Keratinocyte (primary cell): Measurements from ENCODE around the gene RALGAPA2. TPM values are rescaled to one million over a fixed set of nuclear protein-coding genes. Genes with fewer than 3 reads are reported as not detected.

Experiments used
- DNase-seq: peaks from one replicate; pipeline ENCODE4 v3.0.0-alpha.2; 2011; ENCODE audit warnings: low read depth, missing footprints, low spot score
- FAIRE-seq: peaks from 2 replicates; lab custom pipeline; 2011; peaks lifted over from hg19 to GRCh38; lab: Jason Lieb, UNC
- H2AFZ ChIP-seq: 2 replicates; pipeline ENCODE4 v1.6.0; 2012; ENCODE audit warnings: low read length, control low read depth, inconsistent platforms; ENCODE audit not compliant: control insufficient read depth
- H3K27ac ChIP-seq: 2 replicates; pipeline ENCODE4 v1.5.1; 2011; ENCODE audit warnings: low read length; ENCODE audit not compliant: control insufficient read depth, insufficient read depth
- H3K27me3 ChIP-seq: 3 replicates; pipeline ENCODE4 v1.6.0; 2011; ENCODE audit warnings: low read length; ENCODE audit not compliant: control insufficient read depth, insufficient read depth; ENCODE audit errors: extremely low read depth
- H3K36me3 ChIP-seq, 2 experiments: 2 replicates in 1 of 2; 3 replicates in 1 of 2; pipeline ENCODE4 v1.5.1; 2011; ENCODE audit warnings: low read length in 2 of 2, mild to moderate bottlenecking in 1 of 2; ENCODE audit not compliant: control insufficient read depth in 2 of 2, insufficient read depth in 2 of 2; ENCODE audit errors: extremely low read depth in 1 of 2
- H3K4me1 ChIP-seq: 3 replicates; pipeline ENCODE4 v1.5.1; 2011; ENCODE audit warnings: low read length; ENCODE audit not compliant: control insufficient read depth, insufficient read depth; ENCODE audit errors: extremely low read depth
- H3K4me2 ChIP-seq: 3 replicates; pipeline ENCODE4 v1.6.0; 2011; ENCODE audit warnings: low read depth, low read length; ENCODE audit not compliant: control insufficient read depth, insufficient read depth; ENCODE audit errors: extremely low read depth
- H3K4me3 ChIP-seq, 3 experiments: fragments of 200-600 bp in 1 of 3; sonication (generic) in 1 of 3; 2 replicates in 2 of 3; 3 replicates in 1 of 3; pipeline ENCODE4 v1.5.1; 2011 to 2016; ENCODE audit warnings: low read length in 3 of 3, mild to moderate bottlenecking in 3 of 3, control low read depth in 2 of 3, inconsistent platforms in 1 of 3, low read depth in 1 of 3, mixed read lengths in 1 of 3, mixed run types in 1 of 3, moderate library complexity in 1 of 3; ENCODE audit not compliant: control insufficient read depth in 2 of 3, insufficient read depth in 2 of 3; ENCODE audit errors: extremely low read depth in 1 of 3
- H3K79me2 ChIP-seq: 2 replicates; pipeline ENCODE4 v1.6.0; 2012; ENCODE audit warnings: low read length; ENCODE audit not compliant: control insufficient read depth, insufficient read depth
- H3K9ac ChIP-seq: 3 replicates; pipeline ENCODE4 v1.6.0; 2011; ENCODE audit warnings: low read length; ENCODE audit not compliant: control insufficient read depth, insufficient read depth; ENCODE audit errors: extremely low read depth
- H3K9me1 ChIP-seq: 3 replicates; pipeline ENCODE4 v1.6.0; 2011; ENCODE audit warnings: low read length; ENCODE audit not compliant: control insufficient read depth, insufficient read depth; ENCODE audit errors: extremely low read depth
- H3K9me3 ChIP-seq: 2 replicates; pipeline ENCODE4 v1.5.1; 2012; ENCODE audit warnings: low read depth, low read length; ENCODE audit not compliant: control insufficient read depth
- H4K20me1 ChIP-seq: 3 replicates; pipeline ENCODE4 v1.6.0; 2011; ENCODE audit warnings: low read length; ENCODE audit not compliant: control insufficient read depth, insufficient read depth; ENCODE audit errors: extremely low read depth
- CTCF ChIP-seq, 3 experiments: IDR thresholded peaks in 1 of 3; conservative IDR thresholded peaks in 1 of 3; optimal IDR thresholded peaks in 1 of 3; 2 replicates in 2 of 3; 3 replicates in 1 of 3; pipeline versions ENCODE3 to v1.5.1; 2011; ENCODE audit warnings: low read length in 3 of 3, mild to moderate bottlenecking in 3 of 3, moderate library complexity in 2 of 3, control low read depth in 1 of 3, inconsistent platforms in 1 of 3; ENCODE audit not compliant: insufficient read depth in 2 of 3; ENCODE audit errors: extremely low read depth in 1 of 3
- EZH2 ChIP-seq: IDR thresholded peaks from one replicate; pipeline ENCODE4 v1.6.1; 2012; ENCODE audit warnings: inconsistent platforms, mild to moderate bottlenecking, low read length, moderate library complexity
- dilution Hi-C: fragments of 300-500 bp; cut with MboI; formaldehyde crosslinking; loops from one replicate; pipeline ENCODE4 v1.7.0; 2020; ENCODE audit warnings: low sequenced_read_pairs; ENCODE audit not compliant: extremely low pct_ligation_motif_present
- polyA plus RNA-seq, 5 experiments: library from polyadenylated mRNA; depleted of rRNA in 3 of 5; stranded (reverse) in 3 of 5; stranded (forward) in 1 of 5; unstranded in 1 of 5; fragments of >200 nt; gene quantifications; 1 replicate in 1 of 5; 2 replicates in 3 of 5; 3 replicates in 1 of 5; pipeline versions ENCODE4 v1.2.1 to v1.2.3, GENCODE V29; 2011 to 2012; ENCODE audit warnings: missing spikeins in 2 of 5, low read depth in 1 of 5, low replicate concordance in 1 of 5

RALGAPA2 gene
- polyA plus RNA-seq, 1 donor (not counting 4 experiments of a cell fraction or from before 2014, with no cell fraction given) = 3.2 TPM

- no peak overlapping the region for H3K27ac ChIP-seq
- no peaks in the 10 kb centered on the region for H3K36me3 ChIP-seq
- no peaks in the 10 kb centered on the region for H4K20me1 ChIP-seq
- dilution Hi-C loops = no loop called here
- H3K9me3 ChIP-seq = no peaks in the 10 kb centered on the region
- no peaks in the 10 kb centered on the region for H3K79me2 ChIP-seq
- no peak overlapping the region for H3K4me2 ChIP-seq
- H3K4me1 ChIP-seq = peaks cover 9% of the 10 kb centered on the region
- no peak for TF ChIP-seq CTCF (optimal IDR thresholded peaks at IDR 0.05 in 1 of 3, IDR thresholded peaks at IDR 0.05 in 1 of 3, conservative IDR thresholded peaks at IDR 0.05 in 1 of 3; ENCODE audit: extremely low read depth in 1 of 3, insufficient read depth in 2 of 3, low read length in 3 of 3)
- TF ChIP-seq EZH2 = no peak
- no peak overlapping the region for H3K4me3 ChIP-seq
- no peaks in the 10 kb centered on the region for H3K9me1 ChIP-seq
- H2AFZ ChIP-seq = no peak overlapping the region
- no peak for DNase-seq
- H3K9ac ChIP-seq = no peak overlapping the region
- H3K27me3 ChIP-seq = no peaks in the 10 kb centered on the region
- no peak for FAIRE-seq
Measured at GRCh38 chr20:20450521-20450920, 261.9 kb downstream of the RALGAPA2 start.

- no peaks in the 10 kb centered on the region for H3K79me2 ChIP-seq
- H3K27me3 ChIP-seq = no peaks in the 10 kb centered on the region
- no peak overlapping the region for H3K4me2 ChIP-seq
- peaks cover 9% of the 10 kb centered on the region for H3K4me1 ChIP-seq
- dilution Hi-C loops = no loop called here
- H4K20me1 ChIP-seq = no peaks in the 10 kb centered on the region
- H3K27ac ChIP-seq = no peak overlapping the region
- H3K36me3 ChIP-seq = no peaks in the 10 kb centered on the region
- H3K9me1 ChIP-seq = no peaks in the 10 kb centered on the region
- no peak overlapping the region for H3K9ac ChIP-seq
- TF ChIP-seq EZH2 (no peak), CTCF (optimal IDR thresholded peaks at IDR 0.05 in 1 of 3, IDR thresholded peaks at IDR 0.05 in 1 of 3, conservative IDR thresholded peaks at IDR 0.05 in 1 of 3; ENCODE audit: extremely low read depth in 1 of 3, insufficient read depth in 2 of 3, low read length in 3 of 3) (no peak)
- no peaks in the 10 kb centered on the region for H3K9me3 ChIP-seq
- no peak overlapping the region for H2AFZ ChIP-seq
- FAIRE-seq = no peak
- H3K4me3 ChIP-seq = no peak overlapping the region
- no peak for DNase-seq
Measured at GRCh38 chr20:20448881-20449280, 263.6 kb downstream of the RALGAPA2 start.
